GM12873 (cell line): ENCODE data around the gene CDC42BPA.

Experiments used
- CTCF ChIP-seq: IDR thresholded peaks from 2 replicates; pipeline ENCODE4 v1.5.1; 2012; ENCODE audit warnings: low read depth, mild to moderate bottlenecking, moderate library complexity, low read length, control low read depth; ENCODE audit not compliant: insufficient read depth; ENCODE audit errors: missing control alignments

The CDC42BPA gene

DNA sequence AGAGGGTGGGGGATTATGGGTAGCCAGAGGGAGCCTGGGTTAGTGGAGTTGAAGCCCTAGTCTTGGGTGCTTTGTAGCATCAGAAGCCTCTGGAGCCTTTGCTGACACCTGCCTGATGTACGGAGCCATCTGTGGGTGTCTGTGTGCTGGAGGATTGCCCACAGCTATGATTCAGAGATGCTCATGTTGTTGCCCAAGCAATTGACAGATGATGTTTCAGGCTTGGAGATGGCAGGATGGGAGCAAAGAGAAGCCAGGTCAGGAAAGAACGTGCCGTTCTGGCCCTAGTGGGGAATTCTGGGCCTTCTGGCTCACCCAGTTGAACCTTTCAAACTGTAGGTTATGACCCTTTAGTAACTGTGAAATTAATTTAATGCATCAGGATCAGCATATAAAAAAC, 350.6 kb downstream of the CDC42BPA start:
- no peak for TF ChIP-seq CTCF

DNA sequence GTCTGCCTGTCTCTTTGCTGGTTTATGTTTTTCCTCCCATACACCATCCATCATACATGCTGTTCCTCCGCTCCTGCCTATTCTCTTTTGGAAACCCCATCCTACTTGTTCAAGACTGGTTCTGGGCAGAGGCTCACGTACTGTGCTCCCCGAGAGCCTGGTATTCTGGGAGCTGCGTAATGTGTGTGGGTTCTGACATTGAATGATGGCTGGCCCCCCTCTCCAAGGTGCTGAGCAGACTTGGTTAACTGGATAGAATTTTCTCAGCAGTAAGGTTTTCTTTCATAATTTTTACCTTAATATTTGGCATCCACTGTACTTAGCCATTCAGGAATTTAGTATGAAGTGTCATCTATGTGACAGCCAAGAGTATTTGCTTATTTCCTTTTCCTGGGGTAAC, 351.6 kb downstream of the CDC42BPA start:
- TF ChIP-seq CTCF: no peak

DNA sequence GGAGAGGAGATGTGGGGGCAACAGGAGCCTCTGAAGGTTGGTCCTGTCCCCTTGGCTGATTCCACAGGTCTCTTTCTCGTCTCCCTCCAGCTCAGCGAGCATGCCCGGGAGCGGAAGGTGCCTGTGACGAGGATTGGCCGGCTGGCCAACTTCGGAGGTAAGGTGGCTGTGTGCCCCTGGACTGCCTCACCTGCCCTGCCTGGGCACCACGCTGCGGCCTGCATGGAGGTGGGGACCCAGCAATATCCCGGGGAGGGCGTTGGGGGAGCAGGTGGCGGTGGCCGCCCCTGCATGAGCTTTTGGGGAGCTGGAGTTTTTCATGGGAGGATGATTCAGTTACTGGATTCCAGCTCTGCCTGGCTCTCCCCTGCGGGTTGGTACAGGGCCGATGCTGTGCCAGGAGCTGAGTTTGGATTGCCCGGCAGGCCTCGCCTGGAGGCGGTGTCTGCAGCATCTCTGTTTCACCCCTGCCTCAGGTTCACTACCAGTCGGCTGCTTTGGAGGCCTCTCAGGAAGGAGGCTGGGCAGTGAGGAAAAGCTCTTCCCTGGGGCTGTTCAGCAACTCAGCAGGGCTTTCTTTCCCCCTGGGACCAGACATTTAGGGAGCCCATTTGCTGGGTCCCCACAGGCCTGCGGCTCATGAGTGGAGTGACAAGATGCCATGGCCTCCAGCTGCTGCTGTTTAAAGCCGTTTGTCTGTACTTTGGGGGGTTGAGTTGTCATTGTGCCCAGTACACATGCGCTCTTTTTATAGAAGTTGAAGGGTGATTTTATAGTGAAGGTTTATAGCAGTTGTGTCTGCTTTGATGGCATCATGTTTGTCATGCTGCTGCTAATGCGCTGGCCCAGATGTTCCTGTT, 352.5 kb downstream of the CDC42BPA start:
- no peak for TF ChIP-seq CTCF

- TF ChIP-seq CTCF: no peak
Measured at GRCh38 chr1:226964611-226965486, 353.4 kb downstream of the CDC42BPA start.

DNA sequence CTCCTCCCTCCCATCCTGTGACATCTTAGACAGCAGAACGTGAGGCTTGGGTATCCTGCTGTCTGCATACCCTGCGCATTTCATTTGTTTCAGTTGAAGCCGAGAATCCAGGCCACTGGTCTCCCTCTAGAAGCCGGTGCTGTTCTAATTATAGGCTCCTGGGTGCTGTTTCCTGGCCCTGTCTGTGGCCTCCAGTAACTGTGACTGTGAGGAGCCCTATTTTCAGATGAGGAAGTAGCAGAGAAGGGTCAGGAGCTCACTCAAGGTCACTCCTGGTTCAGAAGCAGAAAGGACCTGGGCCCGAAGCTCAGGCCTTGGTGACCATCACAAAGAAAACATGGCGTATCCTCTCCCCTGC, 354.2 kb downstream of the CDC42BPA start:
- TF ChIP-seq CTCF: no peak

- no peak for TF ChIP-seq CTCF
Measured at GRCh38 chr1:226962421-226963391, 355.6 kb downstream of the CDC42BPA start.
